Spleen (tissue), 11 donors: ENCODE results near the gene SLC35F3. TPM values are rescaled to one million over a fixed set of nuclear protein-coding genes. Genes with fewer than 3 reads are reported as not detected.
"Not testable (repeated sequence)": the region's sequence is repeated elsewhere in the genome, so short reads cannot be mapped to it uniquely, and the experiment has no call there.

Experiments
- DNase-seq: peaks from one replicate; pipeline ENCODE4 v3.0.0-alpha.2; 2020
- H3K27ac ChIP-seq, 8 donors: fragments of 200-600 bp; sonication (generic) in 7 of 8; 1 replicate in 4 of 8; 2 replicates in 4 of 8; pipeline versions ENCODE4 v1.5.0 to v1.8.0; 2016 to 2021; ENCODE audit warnings: inconsistent platforms in 4 of 8, mild to moderate bottlenecking in 4 of 8, moderate library complexity in 1 of 8
- H3K27me3 ChIP-seq, 7 donors: fragments of 200-600 bp; sonication (generic) in 6 of 7; replicated peaks in 1 of 7; 1 replicate in 4 of 7; 2 replicates in 3 of 7; pipeline versions ENCODE4 v1.5.0 to v1.8.0; 2016 to 2021; ENCODE audit warnings: inconsistent platforms in 3 of 7, mild to moderate bottlenecking in 1 of 7
- H3K36me3 ChIP-seq, 6 donors: fragments of 200-600 bp; sonication (generic) in 5 of 6; 1 replicate in 4 of 6; 2 replicates in 2 of 6; pipeline versions ENCODE4 v1.5.0 to v1.8.0; 2016 to 2021; ENCODE audit warnings: inconsistent platforms in 2 of 6
- H3K4me1 ChIP-seq, 6 donors: fragments of 200-600 bp; sonication (generic) in 5 of 6; 1 replicate in 3 of 6; 2 replicates in 3 of 6; pipeline versions ENCODE4 v1.5.0 to v1.8.0; 2016 to 2021; ENCODE audit warnings: inconsistent platforms in 3 of 6
- H3K4me3 ChIP-seq, 8 donors: fragments of 200-600 bp; sonication (generic) in 7 of 8; 1 replicate in 4 of 8; 2 replicates in 4 of 8; pipeline versions ENCODE4 v1.5.0 to v1.8.0; 2016 to 2021; ENCODE audit warnings: inconsistent platforms in 4 of 8, mild to moderate bottlenecking in 4 of 8, moderate library complexity in 2 of 8
- H3K9me3 ChIP-seq, 8 donors: fragments of 200-600 bp; sonication (generic) in 7 of 8; 1 replicate in 4 of 8; 2 replicates in 4 of 8; pipeline versions ENCODE4 v1.5.0 to v1.8.0; 2016 to 2021; ENCODE audit warnings: inconsistent platforms in 4 of 8
- CTCF ChIP-seq, 11 experiments: fragments of 200-600 bp in 7 of 11; fragments of 450-650 bp in 4 of 11; sonication (generic) in 4 of 11; IDR thresholded peaks in 8 of 11; conservative IDR thresholded peaks in 3 of 11; 1 replicate in 7 of 11; 2 replicates in 4 of 11; pipeline versions ENCODE4 v1.4.0 to v1.8.0; 2016 to 2021; ENCODE audit warnings: antibody characterized with exemption in 11 of 11, inconsistent platforms in 4 of 11, mild to moderate bottlenecking in 1 of 11
- POLR2A ChIP-seq, 3 donors: fragments of 450-650 bp; IDR thresholded peaks; one replicate each; pipeline ENCODE4 v1.5.1; 2017; ENCODE audit warnings: antibody characterized with exemption in 3 of 3, mild to moderate bottlenecking in 1 of 3
- POLR2AphosphoS5 ChIP-seq, 3 donors: sonication (generic); formaldehyde crosslinking; IDR thresholded peaks; one replicate each; pipeline ENCODE4 v1.5.1; 2017; ENCODE audit warnings: antibody characterized with exemption in 3 of 3
- WGBS, 5 donors: extraction: QIAGEN DNeasy Blood & Tissue Kit in 3 of 5; methylation state at CpG; one replicate each; pipeline versions ENCODE4 v1.1.5 to v1.1.7; 2013 to 2018; 5-methylcytosine and 5-hydroxymethylcytosine counted together
- intact Hi-C: fragments of 100-400 bp; cut with DNase I; formaldehyde crosslinking; loops from one replicate; pipeline ENCODE4 v1.15.0; 2023; ENCODE audit warnings: low total_unique reads
- polyA plus RNA-seq, 3 donors: library from polyadenylated mRNA; stranded (reverse); fragments of 200-250 nt; gene quantifications; one replicate each; pipeline ENCODE4 v1.2.1, GENCODE V29; 2013
- total RNA-seq, 7 donors: library from RNA; depleted of rRNA in 3 of 7; stranded (reverse); fragments of >200 nt in 3 of 7; fragmentation: NEBNext Ultra II Directional in 4 of 7; extraction: Animal tissue kit (Norgen Biotek cat#: 25700) in 4 of 7; gene quantifications; one replicate each; pipeline versions ENCODE4 v1.1.0 to v1.2.1, GENCODE V29; 2016 to 2021
- donor health status: healthy with polysubstance abuse.
- donor health status: DM: no; HTN: no; CAD: no; lungs with moderate emphysema.
- donor health status: DM: no; HTN: no; CAD: no.
- donor health status: Bipolar disorder and iron deficiency.
- donor health status: healthy.
- donor health status: DM: no; HTN: no; CAD: no.
- donor health status: DM: yes; HTN: yes; CAD: no.

Gene SLC35F3
- total and polyA plus RNA-seq, 10 donors: 0.03 to 0.44 (median 0.11) TPM; not detected in 5

DNA sequence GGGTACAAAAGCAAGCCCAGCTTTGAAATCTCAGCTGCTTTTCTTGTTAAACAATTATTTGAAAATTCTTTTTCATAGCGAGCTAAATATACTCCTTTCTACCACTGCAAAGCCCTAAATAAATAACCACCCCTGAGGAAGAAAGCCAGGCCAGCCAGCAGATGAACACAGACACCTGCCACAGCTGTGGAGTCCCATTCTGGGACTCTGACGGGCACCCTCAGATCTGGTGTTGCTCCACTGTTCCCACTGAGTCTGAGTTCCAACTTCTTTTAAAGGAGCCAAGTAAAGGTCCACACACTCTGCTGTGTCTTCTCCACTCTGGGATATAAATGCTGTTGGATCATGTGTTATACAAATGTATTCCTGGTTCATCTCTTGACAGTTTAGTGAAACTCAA is 391.1 kb downstream of the SLC35F3 start:
- TF ChIP-seq POLR2AphosphoS5 (IDR thresholded peaks at IDR 0.05) (no peak), POLR2A (IDR thresholded peaks at IDR 0.05) (no peak), CTCF (IDR thresholded peaks at IDR 0.05 in 8 of 11, conservative IDR thresholded peaks at IDR 0.05 in 3 of 11) (no peak)
- intact Hi-C loops: no loop called here
- WGBS, 5 donors: 78 to 90% (median 84%) methylated on average over 2 of the region's 2 CpGs

DNA sequence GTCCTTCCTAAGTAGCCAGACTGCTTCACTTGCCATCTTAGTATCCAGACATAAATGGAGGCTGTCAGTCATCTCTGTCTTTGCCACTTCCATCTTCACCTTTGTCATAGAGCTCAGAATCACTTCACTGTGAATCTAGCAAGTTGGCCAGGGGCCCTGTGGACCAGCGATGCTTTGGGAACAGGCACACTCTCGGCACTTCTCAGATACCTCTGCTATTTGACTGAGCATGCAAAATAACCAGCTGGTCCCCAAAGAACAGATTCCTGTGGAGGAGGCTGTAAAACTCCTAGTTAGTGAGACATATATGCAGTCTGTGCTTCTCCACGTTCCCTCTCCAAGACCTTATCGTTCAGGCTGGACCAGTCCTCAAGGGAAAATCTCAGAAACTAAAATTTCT is 392.0 kb downstream of the SLC35F3 start:
- no peaks in the 10 kb centered on the region for H3K36me3 ChIP-seq
- no peaks in the 10 kb centered on the region for H3K4me1 ChIP-seq
- WGBS, 5 donors: 74 to 91% (median 83%) methylated on average over 4 of the region's 4 CpGs
- H3K9me3 ChIP-seq: peaks cover 0 to 9% (median 0%) of the 10 kb centered on the region in 8 donors
- TF ChIP-seq CTCF (IDR thresholded peaks at IDR 0.05 in 8 of 11, conservative IDR thresholded peaks at IDR 0.05 in 3 of 11) (no peak), POLR2AphosphoS5 (IDR thresholded peaks at IDR 0.05) (no peak), POLR2A (IDR thresholded peaks at IDR 0.05) (no peak)
- peaks cover 0 to 28% (median 0%) of the 10 kb centered on the region in 7 donors for H3K27me3 ChIP-seq
- DNase-seq: no peak
- no peak overlapping the region for H3K27ac ChIP-seq
- intact Hi-C loops: no loop called here
- H3K4me3 ChIP-seq: no peak overlapping the region

More for the DNA sequence above, 391.1 kb downstream of the SLC35F3 start:
- Histone ChIP-seq H3K27me3 (peaks cover 0 to 28% (median 0%) of the 10 kb centered on the region in 7 donors), H3K27ac (no peak overlapping the region), H3K36me3 (no peaks in the 10 kb centered on the region), H3K4me1 (no peaks in the 10 kb centered on the region), H3K4me3 (no peak overlapping the region), H3K9me3 (peaks cover 0 to 13% (median 3%) of the 10 kb centered on the region in 8 donors)
- DNase-seq: no peak

GRCh38 chr1:234297668-234298067 is 393.2 kb downstream of the SLC35F3 start:
- 72 to 96% (median 78%) methylated on average over 1 of the region's 1 CpG for WGBS, 5 donors
- Histone ChIP-seq H3K36me3 (no peaks in the 10 kb centered on the region), H3K4me3 (no peak overlapping the region), H3K27ac (no peak overlapping the region), H3K4me1 (peaks cover 0 to 5% (median 0%) of the 10 kb centered on the region in 6 donors), H3K27me3 (peaks cover 0 to 28% (median 0%) of the 10 kb centered on the region in 7 donors), H3K9me3 (peaks cover 0 to 11% (median 0%) of the 10 kb centered on the region in 8 donors)
- TF ChIP-seq POLR2AphosphoS5 (IDR thresholded peaks at IDR 0.05) (no peak), POLR2A (IDR thresholded peaks at IDR 0.05) (no peak), CTCF (IDR thresholded peaks at IDR 0.05 in 8 of 11, conservative IDR thresholded peaks at IDR 0.05 in 3 of 11) (no peak)
- intact Hi-C loops: no loop called here
- DNase-seq: no peak

DNA sequence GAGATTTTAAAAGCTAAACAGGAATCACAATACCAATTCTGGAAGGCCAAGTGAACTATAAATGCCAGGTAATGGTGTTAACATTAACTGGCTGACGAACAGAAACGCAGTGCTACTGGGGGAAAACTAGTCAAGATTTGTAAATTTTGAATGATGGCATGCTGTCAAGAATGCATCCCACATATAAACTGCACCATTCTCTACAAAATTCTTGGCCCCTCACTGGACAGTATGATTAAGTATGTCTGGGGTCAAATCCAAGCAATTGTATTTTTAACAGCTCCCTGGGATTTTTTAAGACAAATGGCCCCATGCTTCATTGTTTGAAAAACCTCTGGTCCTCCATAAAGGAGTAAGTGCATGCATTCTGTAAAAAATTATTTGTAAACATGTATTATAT is 395.6 kb downstream of the SLC35F3 start:
- WGBS, 5 donors: 83 to 96% (median 92%) methylated on average over 2 of the region's 2 CpGs
- Histone ChIP-seq H3K4me1 (peaks cover 0 to 13% (median 0%) of the 10 kb centered on the region in 6 donors), H3K27me3 (peaks cover 0 to 13% (median 0%) of the 10 kb centered on the region in 7 donors), H3K36me3 (no peaks in the 10 kb centered on the region), H3K9me3 (peaks cover 0 to 11% (median 0%) of the 10 kb centered on the region in 8 donors), H3K4me3 (no peak overlapping the region), H3K27ac (no peak overlapping the region)
- no peak for TF ChIP-seq CTCF (IDR thresholded peaks at IDR 0.05 in 8 of 11, conservative IDR thresholded peaks at IDR 0.05 in 3 of 11)
- TF ChIP-seq POLR2A (IDR thresholded peaks at IDR 0.05): no peak
- TF ChIP-seq POLR2AphosphoS5 (IDR thresholded peaks at IDR 0.05): no peak
- intact Hi-C loops: no loop called here
- no peak for DNase-seq

- H3K27ac ChIP-seq, H3K36me3 ChIP-seq, DNase-seq, H3K27me3 ChIP-seq, H3K4me3 ChIP-seq, intact Hi-C loops: not testable (repeated sequence)
- peaks cover 0 to 11% (median 0%) of the 10 kb centered on the region in 8 donors for H3K9me3 ChIP-seq
- 75 to 93% (median 89%) methylated on average over 1 of the region's 1 CpG for WGBS, 5 donors
- peaks cover 0 to 13% (median 0%) of the 10 kb centered on the region in 6 donors for H3K4me1 ChIP-seq
Measured at GRCh38 chr1:234301663-234302062, 397.2 kb downstream of the SLC35F3 start.
